B cell (primary cell): ENCODE results near the gene NANOS1. TPM values are rescaled to one million over a fixed set of nuclear protein-coding genes. Genes with fewer than 3 reads are reported as not detected.
"Not testable (repeated sequence)": the region's sequence is repeated elsewhere in the genome, so short reads cannot be mapped to it uniquely, and the experiment has no call there.

Source experiments
- ATAC-seq: fragments of 200-7000 bp; cut with Tn5 transposase; one replicate; pipeline ENCODE4 v1.10.0; 2021; ENCODE audit warnings: low read depth, mild to moderate bottlenecking, moderate number of reproducible peaks, moderate library complexity
- CTCF ChIA-PET: fragments of 350-600 bp; sonication (Branson Sonifier 250); formaldehyde crosslinking; loops from one replicate; lab custom pipeline; 2021; ENCODE audit warnings: antibody characterized with exemption, inconsistent platforms; lab: Charles Lee
- POLR2A ChIA-PET: fragments of 350-600 bp; sonication (Branson Sonifier 250); formaldehyde crosslinking; loops from one replicate; lab custom pipeline; 2021; ENCODE audit warnings: antibody characterized with exemption; lab: Charles Lee
- DNase-seq: peaks from one replicate; pipeline ENCODE4 v3.0.0; 2013
- H2AFZ ChIP-seq: 2 replicates; pipeline ENCODE4 v1.6.1; 2012; ENCODE audit warnings: mild to moderate bottlenecking, low read depth, low read length; ENCODE audit not compliant: insufficient read depth, poor library complexity, severe bottlenecking
- H3K27ac ChIP-seq, 2 donors: 1 replicate in 1 of 2; 2 replicates in 1 of 2; pipeline ENCODE4 v1.5.1; 2012 to 2013; ENCODE audit warnings: low read length in 2 of 2, mild to moderate bottlenecking in 2 of 2, moderate library complexity in 1 of 2
- H3K27me3 ChIP-seq, 4 experiments: fragments of 200-600 bp in 1 of 4; sonication (generic) in 1 of 4; replicated peaks in 1 of 4; 1 replicate in 2 of 4; 2 replicates in 2 of 4; pipeline versions ENCODE4 v1.6.1 to v1.7.0; 2013 to 2016; ENCODE audit warnings: low read length in 3 of 4, mild to moderate bottlenecking in 2 of 4, mixed read lengths in 1 of 4, moderate library complexity in 1 of 4; ENCODE audit not compliant: insufficient read depth in 4 of 4, control insufficient read depth in 3 of 4; ENCODE audit errors: control extremely low read depth in 1 of 4
- H3K36me3 ChIP-seq, 2 experiments: replicated peaks in 1 of 2; 1 replicate in 1 of 2; 2 replicates in 1 of 2; pipeline versions ENCODE4 v1.6.1 to v1.7.1; 2013; ENCODE audit warnings: low read length in 1 of 2; ENCODE audit not compliant: insufficient read depth in 2 of 2, control insufficient read depth in 1 of 2; ENCODE audit errors: control extremely low read depth in 1 of 2, extremely low read depth in 1 of 2
- H3K4me1 ChIP-seq, 2 donors: fragments of 200-600 bp in 1 of 2; sonication (generic) in 1 of 2; 1 replicate in 1 of 2; 2 replicates in 1 of 2; pipeline versions ENCODE4 v1.5.1 to v1.6.1; 2013 to 2017; ENCODE audit warnings: low read length in 2 of 2; ENCODE audit not compliant: control insufficient read depth in 2 of 2, insufficient read depth in 2 of 2
- H3K4me2 ChIP-seq: replicated peaks from 2 replicates; pipeline ENCODE3; 2012; ENCODE audit warnings: mild to moderate bottlenecking, low read depth, low read length; ENCODE audit not compliant: poor library complexity, severe bottlenecking
- H3K4me3 ChIP-seq, 5 experiments: fragments of 200-600 bp in 1 of 5; sonication (generic) in 1 of 5; 1 replicate in 3 of 5; 2 replicates in 2 of 5; pipeline versions ENCODE4 v1.5.1 to v1.7.0; 2011 to 2016; ENCODE audit warnings: low read length in 4 of 5, mild to moderate bottlenecking in 4 of 5, low read depth in 2 of 5, control low read depth in 1 of 5, moderate library complexity in 1 of 5; ENCODE audit not compliant: insufficient read depth in 1 of 5; ENCODE audit errors: control extremely low read depth in 1 of 5, extremely low read depth in 1 of 5
- H3K79me2 ChIP-seq: fragments of 200-600 bp; sonication (generic); one replicate; pipeline ENCODE4 v1.6.0; 2016; ENCODE audit warnings: low read length; ENCODE audit not compliant: control insufficient read depth, insufficient read depth
- H3K9ac ChIP-seq: fragments of 200-600 bp; sonication (generic); 2 replicates; pipeline ENCODE4 v1.6.1; 2017; ENCODE audit warnings: mild to moderate bottlenecking, low read length, moderate library complexity
- H3K9me3 ChIP-seq, 3 donors: one replicate each; pipeline versions ENCODE4 v1.6.1 to v1.7.1; 2013; ENCODE audit warnings: low read length in 2 of 3; ENCODE audit not compliant: control insufficient read depth in 2 of 3, insufficient read depth in 1 of 3; ENCODE audit errors: control extremely low read depth in 1 of 3
- H4K20me1 ChIP-seq: 2 replicates; pipeline ENCODE4 v1.6.0; 2012; ENCODE audit warnings: mild to moderate bottlenecking, low read length; ENCODE audit not compliant: insufficient read depth, control insufficient read depth, poor library complexity, severe bottlenecking
- H3K27ac Mint-ChIP-seq: one replicate; pipeline ENCODE4 v1.8.0; 2021; ENCODE audit warnings: mixed read lengths
- H3K27me3 Mint-ChIP-seq: one replicate; pipeline ENCODE4 v1.8.0; 2021; ENCODE audit warnings: mixed read lengths
- H3K4me1 Mint-ChIP-seq: one replicate; pipeline ENCODE4 v1.8.0; 2021; ENCODE audit warnings: mixed read lengths
- H3K4me3 Mint-ChIP-seq: one replicate; pipeline ENCODE4 v1.8.0; 2021; ENCODE audit warnings: mixed read lengths
- H3K9me3 Mint-ChIP-seq: one replicate; pipeline ENCODE4 v1.8.0; 2022; ENCODE audit warnings: mixed read lengths; ENCODE audit not compliant: insufficient read depth
- CTCF ChIP-seq: fragments of 200-600 bp; IDR thresholded peaks from one replicate; pipeline ENCODE4 v1.8.0; 2022; ENCODE audit warnings: antibody characterized with exemption, mild to moderate bottlenecking
- EZH2 ChIP-seq: IDR thresholded peaks from 2 replicates; pipeline ENCODE4 v1.6.1; 2012; ENCODE audit warnings: borderline replicate concordance, low read depth, mild to moderate bottlenecking, moderate library complexity, low read length; ENCODE audit not compliant: insufficient read depth, poor library complexity, severe bottlenecking
- WGBS: methylation state at CpG from one replicate; pipeline ENCODE4 v1.1.5; 2013; ENCODE audit warnings: missing lambda C conversion rate; ENCODE audit not compliant: insufficient coverage; 5-methylcytosine and 5-hydroxymethylcytosine counted together
- intact Hi-C: fragments of 100-400 bp; cut with micrococcal nuclease; formaldehyde crosslinking; loops from one replicate; pipeline ENCODE4 v1.10.0; 2022
- polyA plus RNA-seq: library from polyadenylated mRNA; depleted of rRNA; stranded (reverse); fragments of >200 nt; gene quantifications from 2 replicates; pipeline ENCODE4 v1.2.3, GENCODE V29; 2012
- total RNA-seq, 2 donors: library from RNA; stranded (reverse); fragments of 120-200 nt in 1 of 2; gene quantifications; 1 replicate in 1 of 2; 2 replicates in 1 of 2; pipeline versions ENCODE4 v1.2.3 to v1.2.4, GENCODE V29; 2013 to 2022

The NANOS1 gene
- total and polyA plus RNA-seq, 2 donors (not counting 1 experiment from before 2014, with no cell fraction given): 0.16 to 0.69 TPM

DNA sequence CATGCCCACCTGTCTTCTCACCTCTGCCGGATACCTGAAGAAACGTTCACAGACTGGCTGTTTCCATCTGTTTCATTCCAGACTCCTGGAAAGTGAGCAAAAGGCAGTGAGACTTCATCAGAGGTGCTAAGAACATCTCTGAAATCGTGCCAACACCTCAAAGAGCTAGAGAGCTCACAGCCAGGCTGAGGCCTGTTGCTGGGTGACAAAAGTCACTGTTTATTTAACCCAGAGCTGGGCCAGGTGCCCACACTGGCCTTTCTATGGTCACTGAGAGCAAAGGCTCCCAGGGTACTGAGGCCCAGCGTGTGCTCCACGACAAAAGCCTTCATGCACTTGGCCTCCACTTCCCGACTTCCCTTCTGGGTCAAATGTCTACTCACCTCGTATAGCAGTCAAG, 3.7 kb upstream of the NANOS1 start:
- intact Hi-C loops: no loop called here
- Histone ChIP-seq H3K79me2 (no peaks in the 10 kb centered on the region), H3K9ac (no peak overlapping the region), H3K4me3 (no peak overlapping the region), H3K36me3 (no peaks in the 10 kb centered on the region), H3K27me3 (peaks cover 0 to 36% (median 9%) of the 10 kb centered on the region in 4 experiments), H3K9me3 (peaks cover 0 to 3% (median 0%) of the 10 kb centered on the region in 3 donors), H4K20me1 (peaks cover 1% of the 10 kb centered on the region), H3K4me2 (no peak overlapping the region), H3K4me1 (peaks cover 9% of the 10 kb centered on the region in 2 donors), H3K27ac (no peak overlapping the region), H2AFZ (no peak overlapping the region)
- TF ChIP-seq EZH2 (no peak), CTCF (no peak)
- DNase-seq (no peak), ATAC-seq (no peak)
- no peaks in the 10 kb centered on the region for H3K9me3 Mint-ChIP-seq
- H3K4me3 Mint-ChIP-seq: no peak overlapping the region
- ChIA-PET CTCF (no interaction called here), POLR2A (no interaction called here)
- peaks cover 33% of the 10 kb centered on the region for H3K27me3 Mint-ChIP-seq
- no peak overlapping the region for H3K27ac Mint-ChIP-seq
- 88% methylated on average over 7 of the region's 7 CpGs for WGBS
- peaks cover 7% of the 10 kb centered on the region for H3K4me1 Mint-ChIP-seq

GRCh38 chr10:119026301-119027110, 3.0 kb upstream of the NANOS1 start:
- H3K27ac ChIP-seq: no peak overlapping the region
- ChIA-PET CTCF (no interaction called here), POLR2A (no interaction called here)
- H3K4me3 ChIP-seq: no peak overlapping the region
- H3K9me3 ChIP-seq: peaks cover 0 to 3% (median 0%) of the 10 kb centered on the region in 3 donors
- no peaks in the 10 kb centered on the region for H3K79me2 ChIP-seq
- peaks cover 8% of the 10 kb centered on the region for H4K20me1 ChIP-seq
- H3K27ac Mint-ChIP-seq: no peak overlapping the region
- peaks cover 16 to 17% of the 10 kb centered on the region in 2 donors for H3K4me1 ChIP-seq
- H3K27me3 Mint-ChIP-seq: peaks cover 33% of the 10 kb centered on the region
- DNase-seq (no peak), ATAC-seq (no peak)
- H3K4me2 ChIP-seq: no peak overlapping the region
- H3K4me3 Mint-ChIP-seq: no peak overlapping the region
- H2AFZ ChIP-seq: no peak overlapping the region
- WGBS: 94% methylated on average over 12 of the region's 18 CpGs
- no peaks in the 10 kb centered on the region for H3K9me3 Mint-ChIP-seq
- no peak overlapping the region for H3K9ac ChIP-seq
- peaks cover 0 to 36% (median 9%) of the 10 kb centered on the region in 4 experiments for H3K27me3 ChIP-seq
- intact Hi-C loops: no loop called here
- TF ChIP-seq CTCF (no peak), EZH2 (no peak)
- peaks cover 15% of the 10 kb centered on the region for H3K4me1 Mint-ChIP-seq
- no peaks in the 10 kb centered on the region for H3K36me3 ChIP-seq

DNA sequence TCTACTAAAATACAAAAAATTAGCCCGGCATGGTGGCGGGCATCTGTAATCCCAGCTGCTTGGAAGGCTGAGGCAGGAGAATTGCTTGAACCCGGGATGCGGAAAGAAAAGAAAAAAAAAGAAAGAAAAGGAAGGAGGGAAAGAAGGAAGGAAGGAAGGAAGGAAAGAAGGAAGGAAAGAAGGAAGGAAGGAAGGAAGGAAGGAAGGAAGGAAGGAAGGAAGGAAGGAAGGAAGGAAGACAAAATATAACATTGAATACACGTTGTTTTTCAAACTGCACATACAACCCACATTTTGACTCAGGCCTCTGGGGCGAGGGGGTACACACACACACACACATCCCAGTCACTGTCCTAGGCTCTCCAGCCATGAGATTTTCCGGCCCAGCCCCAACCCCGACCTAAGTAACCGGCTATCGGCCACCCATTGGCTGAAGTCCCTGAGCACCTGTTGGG, 1.0 kb upstream of the NANOS1 start:
- H3K79me2 ChIP-seq, POLR2A ChIA-PET, H3K36me3 ChIP-seq, H3K9me3 Mint-ChIP-seq, H3K27ac ChIP-seq, H3K9me3 ChIP-seq, intact Hi-C loops, ATAC-seq, H2AFZ ChIP-seq, CTCF ChIA-PET: not testable (repeated sequence)
- Histone ChIP-seq H3K9ac (peak overlapping the region; percentile 54), H3K4me2 (peak overlapping the region; percentile 93), H3K4me3 (peak overlapping the region in 2 of 5 experiments; percentile 42 to 43), H3K27me3 (peaks cover 0 to 36% (median 8%) of the 10 kb centered on the region in 4 experiments), H3K4me1 (peaks cover 21% of the 10 kb centered on the region in 2 donors), H4K20me1 (peaks cover 24% of the 10 kb centered on the region)
- DNase-seq: peak; percentile 26
- Mint-ChIP-seq H3K4me1 (peaks cover 24% of the 10 kb centered on the region), H3K27me3 (peaks cover 30% of the 10 kb centered on the region), H3K27ac (peak overlapping the region; percentile 37), H3K4me3 (peak overlapping the region; percentile 83)
- WGBS: 48% methylated on average over 8 of the region's 10 CpGs
